ENCODE results near the gene EGFR.

Gene EGFR

GRCh38 chr7:55044791-55045190 is 26.0 kb downstream of the EGFR start (continued):
- TF ChIP-seq ISL1 (CRISPR knock-in tag; IDR thresholded peaks at IDR 0.05), result no peak
- no peak for TF ChIP-seq BACH2 (CRISPR knock-in tag; IDR thresholded peaks at IDR 0.05; ENCODE audit: borderline replicate concordance)
- no peak for TF ChIP-seq ZNF8 (CRISPR knock-in tag; IDR thresholded peaks at IDR 0.05)
- no peak for TF ChIP-seq PATZ1 (CRISPR knock-in tag; IDR thresholded peaks at IDR 0.05; ENCODE audit: borderline replicate concordance)
- TF ChIP-seq ZNF70 (CRISPR knock-in tag; IDR thresholded peaks at IDR 0.05), result no peak
- no peak for TF ChIP-seq RARB (CRISPR knock-in tag; IDR thresholded peaks at IDR 0.05)

GRCh38 chr7:55046582-55047342 is 27.9 kb downstream of the EGFR start:
- TF ChIP-seq ZC3H10 (CRISPR knock-in tag; IDR thresholded peaks at IDR 0.05) (no peak), RARB (CRISPR knock-in tag; IDR thresholded peaks at IDR 0.05) (no peak), BACH2 (CRISPR knock-in tag; IDR thresholded peaks at IDR 0.05; ENCODE audit: borderline replicate concordance) (no peak), ZNF8 (CRISPR knock-in tag; IDR thresholded peaks at IDR 0.05) (no peak), CSRNP3 (CRISPR knock-in tag; IDR thresholded peaks at IDR 0.05) (no peak), CREB5 (CRISPR knock-in tag; IDR thresholded peaks at IDR 0.05; ENCODE audit: low read depth) (no peak), ZFP30 (CRISPR knock-in tag; IDR thresholded peaks at IDR 0.05) (no peak), ZFP3 (CRISPR knock-in tag; IDR thresholded peaks at IDR 0.05) (no peak), SNAI2 (CRISPR knock-in tag; IDR thresholded peaks at IDR 0.05) (no peak), PPARA (CRISPR knock-in tag; IDR thresholded peaks at IDR 0.05; ENCODE audit: borderline replicate concordance) (no peak), TCF4 (CRISPR knock-in tag; IDR thresholded peaks at IDR 0.05; ENCODE audit: borderline replicate concordance) (no peak)
- TF ChIP-seq, protein P1, sequence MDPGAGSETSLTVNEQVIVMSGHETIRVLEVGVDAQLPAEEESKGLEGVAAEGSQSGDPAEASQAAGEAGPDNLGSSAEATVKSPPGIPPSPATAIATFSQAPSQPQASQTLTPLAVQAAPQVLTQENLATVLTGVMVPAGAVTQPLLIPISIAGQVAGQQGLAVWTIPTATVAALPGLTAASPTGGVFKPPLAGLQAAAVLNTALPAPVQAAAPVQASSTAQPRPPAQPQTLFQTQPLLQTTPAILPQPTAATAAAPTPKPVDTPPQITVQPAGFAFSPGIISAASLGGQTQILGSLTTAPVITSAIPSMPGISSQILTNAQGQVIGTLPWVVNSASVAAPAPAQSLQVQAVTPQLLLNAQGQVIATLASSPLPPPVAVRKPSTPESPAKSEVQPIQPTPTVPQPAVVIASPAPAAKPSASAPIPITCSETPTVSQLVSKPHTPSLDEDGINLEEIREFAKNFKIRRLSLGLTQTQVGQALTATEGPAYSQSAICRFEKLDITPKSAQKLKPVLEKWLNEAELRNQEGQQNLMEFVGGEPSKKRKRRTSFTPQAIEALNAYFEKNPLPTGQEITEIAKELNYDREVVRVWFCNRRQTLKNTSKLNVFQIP (CRISPR knock-in tag; IDR thresholded peaks at IDR 0.05; ENCODE audit: borderline replicate concordance, low read depth), result no peak
- no peak for ATAC-seq

GRCh38 chr7:55048221-55048859 is 29.5 kb downstream of the EGFR start:
- no peak for ATAC-seq
- no peak for TF ChIP-seq SNAI2 (CRISPR knock-in tag; IDR thresholded peaks at IDR 0.05)
- TF ChIP-seq, protein P2, sequence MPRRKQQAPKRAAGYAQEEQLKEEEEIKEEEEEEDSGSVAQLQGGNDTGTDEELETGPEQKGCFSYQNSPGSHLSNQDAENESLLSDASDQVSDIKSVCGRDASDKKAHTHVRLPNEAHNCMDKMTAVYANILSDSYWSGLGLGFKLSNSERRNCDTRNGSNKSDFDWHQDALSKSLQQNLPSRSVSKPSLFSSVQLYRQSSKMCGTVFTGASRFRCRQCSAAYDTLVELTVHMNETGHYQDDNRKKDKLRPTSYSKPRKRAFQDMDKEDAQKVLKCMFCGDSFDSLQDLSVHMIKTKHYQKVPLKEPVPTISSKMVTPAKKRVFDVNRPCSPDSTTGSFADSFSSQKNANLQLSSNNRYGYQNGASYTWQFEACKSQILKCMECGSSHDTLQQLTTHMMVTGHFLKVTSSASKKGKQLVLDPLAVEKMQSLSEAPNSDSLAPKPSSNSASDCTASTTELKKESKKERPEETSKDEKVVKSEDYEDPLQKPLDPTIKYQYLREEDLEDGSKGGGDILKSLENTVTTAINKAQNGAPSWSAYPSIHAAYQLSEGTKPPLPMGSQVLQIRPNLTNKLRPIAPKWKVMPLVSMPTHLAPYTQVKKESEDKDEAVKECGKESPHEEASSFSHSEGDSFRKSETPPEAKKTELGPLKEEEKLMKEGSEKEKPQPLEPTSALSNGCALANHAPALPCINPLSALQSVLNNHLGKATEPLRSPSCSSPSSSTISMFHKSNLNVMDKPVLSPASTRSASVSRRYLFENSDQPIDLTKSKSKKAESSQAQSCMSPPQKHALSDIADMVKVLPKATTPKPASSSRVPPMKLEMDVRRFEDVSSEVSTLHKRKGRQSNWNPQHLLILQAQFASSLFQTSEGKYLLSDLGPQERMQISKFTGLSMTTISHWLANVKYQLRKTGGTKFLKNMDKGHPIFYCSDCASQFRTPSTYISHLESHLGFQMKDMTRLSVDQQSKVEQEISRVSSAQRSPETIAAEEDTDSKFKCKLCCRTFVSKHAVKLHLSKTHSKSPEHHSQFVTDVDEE (CRISPR knock-in tag; IDR thresholded peaks at IDR 0.05), result no peak
- TF ChIP-seq, protein P1 (CRISPR knock-in tag; IDR thresholded peaks at IDR 0.05; ENCODE audit: borderline replicate concordance, low read depth), result no peak
- TF ChIP-seq PPARA (CRISPR knock-in tag; IDR thresholded peaks at IDR 0.05; ENCODE audit: borderline replicate concordance), result no peak
- no peak for TF ChIP-seq GLIS3 (CRISPR knock-in tag; IDR thresholded peaks at IDR 0.05)
- TF ChIP-seq CSDC2 (CRISPR knock-in tag; IDR thresholded peaks at IDR 0.05), result no peak
- TF ChIP-seq CREB5 (CRISPR knock-in tag; IDR thresholded peaks at IDR 0.05; ENCODE audit: low read depth), result no peak
- TF ChIP-seq CSRNP3 (CRISPR knock-in tag; IDR thresholded peaks at IDR 0.05), result no peak
- TF ChIP-seq RARB (CRISPR knock-in tag; IDR thresholded peaks at IDR 0.05), result no peak
- no peak for TF ChIP-seq ZNF8 (CRISPR knock-in tag; IDR thresholded peaks at IDR 0.05)
- no peak for TF ChIP-seq ZNF70 (CRISPR knock-in tag; IDR thresholded peaks at IDR 0.05)

Data from SK-N-SH treated with all-trans-retinoic acid at 6 μM for 48 hours (cell line).